Endothelial cell (in vitro differentiated cells): ENCODE measurements around the gene KBTBD13. TPM values are rescaled to one million over a fixed set of nuclear protein-coding genes. Genes with fewer than 3 reads are reported as not detected.

Experiments used
- DNase-seq: peaks from one replicate; pipeline ENCODE4 v3.0.0; 2021; ENCODE audit warnings: low spot score
- H3K27ac Mint-ChIP-seq: one replicate; pipeline ENCODE4 v1.8.0; 2021; ENCODE audit warnings: mixed read lengths, inconsistent platforms; ENCODE audit not compliant: unreplicated experiment
- H3K27me3 Mint-ChIP-seq: one replicate; pipeline ENCODE4 v1.8.0; 2021; ENCODE audit warnings: mild to moderate bottlenecking, moderate library complexity, mixed read lengths, inconsistent platforms; ENCODE audit not compliant: unreplicated experiment
- H3K36me3 Mint-ChIP-seq: one replicate; pipeline ENCODE4 v1.8.0; 2021; ENCODE audit warnings: mild to moderate bottlenecking, low read depth, mixed read lengths, inconsistent platforms; ENCODE audit not compliant: unreplicated experiment
- H3K4me1 Mint-ChIP-seq: one replicate; pipeline ENCODE4 v1.8.0; 2021; ENCODE audit warnings: mild to moderate bottlenecking, mixed read lengths, inconsistent platforms; ENCODE audit not compliant: unreplicated experiment
- H3K4me3 Mint-ChIP-seq: one replicate; pipeline ENCODE4 v1.8.0; 2021; ENCODE audit warnings: mild to moderate bottlenecking, mixed read lengths, inconsistent platforms; ENCODE audit not compliant: unreplicated experiment
- H3K9me3 Mint-ChIP-seq: one replicate; pipeline ENCODE4 v1.8.0; 2021; ENCODE audit warnings: mixed read lengths, inconsistent platforms; ENCODE audit not compliant: unreplicated experiment
- CTCF ChIP-seq: fragments of 200-600 bp; sonication (generic); IDR thresholded peaks from one replicate; pipeline ENCODE4 v1.5.0; 2021; ENCODE audit warnings: antibody characterized with exemption; ENCODE audit not compliant: unreplicated experiment
- total RNA-seq: library from RNA; stranded (reverse); fragmentation: NEBNext Ultra II Directional; extraction: Animal tissue kit (Norgen Biotek cat#: 25700); gene quantifications from one replicate; pipeline ENCODE4 v1.2.1, GENCODE V29; 2021; ENCODE audit not compliant: unreplicated experiment

The KBTBD13 gene
- total RNA-seq, 1 donor from 2014 or later: not detected

- Mint-ChIP-seq H3K9me3 (no peaks in the 10 kb centered on the region), H3K4me1 (peaks cover 13% of the 10 kb centered on the region), H3K27me3 (peaks cover 4% of the 10 kb centered on the region), H3K4me3 (peak overlapping the region; percentile 80), H3K36me3 (peaks cover 16% of the 10 kb centered on the region), H3K27ac (no peak overlapping the region)
- peak; percentile 84 for TF ChIP-seq CTCF
- DNase-seq: peak; percentile 88
These were observed 24.9 kb downstream of the KBTBD13 start for GRCh38 chr15:65101411-65101890.

- peak; percentile 56 for DNase-seq
- Mint-ChIP-seq H3K36me3 (peaks cover 16% of the 10 kb centered on the region), H3K27ac (no peak overlapping the region), H3K4me1 (peaks cover 13% of the 10 kb centered on the region), H3K4me3 (peak overlapping the region; percentile 80), H3K27me3 (peaks cover 4% of the 10 kb centered on the region), H3K9me3 (no peaks in the 10 kb centered on the region)
- TF ChIP-seq CTCF: no peak
These were observed 25.6 kb downstream of the KBTBD13 start for GRCh38 chr15:65101891-65102708.

GRCh38 chr15:65102912-65103311 lies 26.4 kb downstream of the KBTBD13 start:
- no peak for DNase-seq
- Mint-ChIP-seq H3K4me3 (no peak overlapping the region), H3K27ac (no peak overlapping the region), H3K4me1 (peaks cover 13% of the 10 kb centered on the region), H3K9me3 (no peaks in the 10 kb centered on the region), H3K27me3 (peaks cover 4% of the 10 kb centered on the region), H3K36me3 (peaks cover 11% of the 10 kb centered on the region)
- TF ChIP-seq CTCF: no peak

GRCh38 chr15:65105038-65105437 lies 28.5 kb downstream of the KBTBD13 start:
- no peak for TF ChIP-seq CTCF
- no peak for DNase-seq
- Mint-ChIP-seq H3K36me3 (no peaks in the 10 kb centered on the region), H3K4me1 (peaks cover 13% of the 10 kb centered on the region), H3K4me3 (no peak overlapping the region), H3K27ac (no peak overlapping the region), H3K27me3 (peaks cover 4% of the 10 kb centered on the region), H3K9me3 (no peaks in the 10 kb centered on the region)

GRCh38 chr15:65106011-65106590 lies 29.6 kb downstream of the KBTBD13 start:
- Mint-ChIP-seq H3K27ac (no peak overlapping the region), H3K9me3 (no peaks in the 10 kb centered on the region), H3K27me3 (peaks cover 4% of the 10 kb centered on the region), H3K4me1 (peaks cover 14% of the 10 kb centered on the region), H3K36me3 (no peaks in the 10 kb centered on the region), H3K4me3 (no peak overlapping the region)
- DNase-seq: no peak
- no peak for TF ChIP-seq CTCF
